Suppressor macrophage treated with lipopolysaccharide for 1 hour (primary cell): Measurements from ENCODE around the gene ASB15.
"Not testable (repeated sequence)": the region's sequence is repeated elsewhere in the genome, so short reads cannot be mapped to it uniquely, and the experiment has no call there.

ENCODE experiments used
- DNase-seq, 3 donors: peaks; one replicate each; pipeline ENCODE4 v3.0.0-alpha.2; 2020 to 2022

The ASB15 gene

DNA sequence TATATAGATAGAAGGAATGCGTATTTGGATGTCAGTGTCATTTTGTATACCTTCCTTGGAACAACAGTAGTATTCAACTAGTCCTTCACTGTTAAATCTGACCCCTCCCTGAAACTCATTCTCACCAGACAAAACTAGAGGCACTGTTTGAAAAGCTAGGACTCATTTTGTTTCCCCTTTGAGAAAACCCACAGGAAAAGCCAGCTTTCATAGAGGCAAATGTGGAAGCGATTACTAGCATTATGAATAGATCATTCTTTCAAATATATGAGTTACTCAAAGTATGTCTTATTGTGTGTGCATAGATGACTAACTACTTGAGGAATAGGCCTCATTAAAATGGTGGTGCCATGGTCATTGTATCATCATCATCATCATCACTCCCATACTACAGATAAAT, 1.9 kb upstream of the ASB15 start:
- DNase-seq, result no peak

DNA sequence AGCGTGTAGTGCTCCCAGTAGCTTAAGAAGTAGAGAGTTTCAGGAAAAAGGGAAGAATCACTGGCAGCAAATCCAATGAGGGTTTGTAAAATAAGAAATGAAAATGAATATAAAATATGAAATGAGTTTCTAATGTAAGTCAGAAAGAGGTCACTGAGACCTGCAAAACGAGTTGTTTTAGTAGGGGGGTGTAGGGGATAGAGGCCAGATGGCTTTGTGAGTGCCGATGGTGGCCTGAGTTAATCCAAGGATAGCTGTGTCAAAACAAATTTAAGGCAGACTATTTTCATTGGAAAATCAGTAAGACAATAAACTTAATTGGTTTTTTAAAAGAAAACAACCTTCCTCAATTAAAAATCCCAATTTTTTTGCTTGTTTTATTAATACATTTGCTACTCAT, 745 bp upstream of the ASB15 start:
- no peak for DNase-seq

DNA sequence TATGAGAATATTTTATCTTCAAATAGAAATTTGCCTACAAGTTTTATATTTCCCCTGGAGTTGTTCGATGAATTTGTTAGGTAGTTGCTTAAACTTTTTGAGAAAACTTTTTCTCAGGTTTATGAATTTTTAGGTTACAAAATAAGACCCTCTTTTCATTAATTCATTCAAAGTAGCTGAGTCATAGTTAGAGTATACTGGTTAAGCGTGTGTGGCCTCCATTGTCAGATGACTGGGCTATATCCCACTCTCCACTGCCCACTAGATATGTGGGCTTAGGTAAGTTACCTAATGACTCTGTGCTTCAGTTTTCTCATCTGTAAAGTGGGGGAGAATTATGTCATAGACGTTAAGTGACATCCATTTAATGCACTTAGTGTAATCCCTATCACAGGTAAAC, 1.0 kb downstream of the ASB15 start:
- no peak for DNase-seq

DNA sequence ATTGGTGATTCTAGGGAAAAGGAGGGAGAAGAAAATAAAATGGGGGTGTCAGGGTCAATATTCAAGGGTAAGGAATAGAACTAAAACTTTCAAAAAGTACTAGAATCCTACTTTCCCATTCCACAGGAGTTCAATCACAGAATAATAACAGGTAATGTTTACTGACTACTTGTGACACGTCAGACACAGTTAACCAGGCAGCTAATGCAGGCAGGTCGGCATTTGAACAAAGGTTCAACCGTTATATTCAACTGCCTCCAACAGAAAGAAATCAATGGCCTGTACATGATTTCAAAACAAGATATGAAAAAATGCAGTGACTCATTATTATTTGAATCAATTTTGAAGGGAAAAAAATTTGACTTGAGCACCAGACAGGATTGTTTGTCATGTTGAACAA, 3.1 kb downstream of the ASB15 start:
- DNase-seq, result no peak

DNA sequence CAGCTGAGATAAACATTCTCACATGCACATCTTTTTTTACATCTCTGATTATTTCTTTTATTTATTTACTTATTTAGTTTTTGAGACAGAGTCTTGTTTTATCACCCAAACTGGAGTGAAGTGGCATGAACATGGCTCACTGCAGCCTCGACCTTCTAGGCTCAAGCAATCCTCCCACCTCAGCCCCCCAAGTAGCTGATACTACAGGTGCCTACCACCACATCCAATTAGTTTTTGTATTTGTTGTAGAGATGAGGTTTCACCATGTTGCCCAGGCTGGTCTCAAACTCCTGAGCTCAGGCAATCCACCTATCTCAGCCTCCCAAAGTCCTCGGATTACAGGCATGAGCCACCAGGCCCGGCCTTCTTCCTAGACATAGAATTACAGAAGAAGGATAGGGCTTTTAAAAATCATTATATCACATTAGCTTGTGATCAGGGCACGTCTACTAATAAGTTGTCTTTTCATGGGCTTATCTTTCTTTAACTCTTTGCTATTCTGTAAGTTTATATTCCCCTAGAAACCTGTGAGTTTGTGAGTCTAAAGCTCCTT, 5.9 kb downstream of the ASB15 start:
- DNase-seq, result no peak

DNA sequence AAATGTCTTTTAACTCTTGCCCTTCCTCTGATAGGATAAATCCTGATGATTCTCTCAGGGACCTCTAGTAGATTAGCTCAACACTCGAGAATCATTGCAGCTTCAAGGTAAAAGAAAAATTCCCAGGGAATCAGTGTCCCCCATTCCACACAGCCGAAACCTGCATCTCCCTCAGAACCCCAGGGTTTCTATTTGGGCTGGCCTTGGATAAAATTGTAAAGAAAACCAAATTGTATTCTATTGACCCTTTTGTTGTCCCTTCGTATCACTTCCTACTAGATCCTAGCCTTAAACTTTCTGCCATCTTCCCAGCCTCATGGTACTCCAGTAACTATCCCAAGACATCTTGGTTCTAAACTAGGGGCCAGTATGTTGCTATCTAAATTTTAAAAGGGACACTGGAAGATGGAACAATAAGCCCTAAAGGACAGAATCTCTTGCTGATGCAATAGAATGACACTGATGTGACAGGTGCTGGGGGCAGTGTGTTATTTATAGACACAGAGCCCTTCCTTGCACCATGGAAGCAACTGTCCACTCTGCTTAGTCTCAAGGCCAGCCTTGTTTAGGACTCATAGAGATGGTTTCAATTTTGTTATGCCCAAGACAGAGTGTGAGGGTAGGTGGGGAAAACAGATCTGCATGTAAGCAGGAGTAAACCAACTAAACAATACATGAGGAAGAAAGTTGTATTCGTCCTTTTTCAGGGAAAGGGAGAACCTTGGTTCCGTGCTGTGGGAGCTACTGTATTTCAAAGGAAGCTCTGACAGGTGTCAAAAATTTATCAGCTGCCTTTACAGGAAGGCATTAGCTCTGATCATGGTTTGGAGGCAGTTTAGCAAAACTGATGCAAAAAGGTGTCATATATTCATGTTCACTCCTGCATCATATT, 7.6 kb downstream of the ASB15 start:
- no peak for DNase-seq

DNA sequence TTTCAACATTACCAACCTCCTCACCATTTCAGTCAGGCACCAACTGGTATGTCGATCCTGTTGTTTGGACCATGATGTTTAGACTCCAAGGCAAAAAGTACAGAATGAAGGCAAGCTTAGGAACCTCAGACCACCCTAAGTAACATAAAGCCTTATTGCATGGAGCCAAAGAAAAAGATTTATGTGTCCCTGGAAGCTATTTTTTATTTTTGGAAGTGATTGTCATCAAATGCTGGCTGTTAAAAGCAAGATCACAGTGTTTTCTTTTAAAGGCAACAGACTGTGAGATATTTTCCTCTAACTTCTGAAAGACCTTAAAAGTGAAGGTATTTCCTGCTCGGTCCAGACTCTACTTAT, 8.2 kb downstream of the ASB15 start:
- no peak for DNase-seq

DNA sequence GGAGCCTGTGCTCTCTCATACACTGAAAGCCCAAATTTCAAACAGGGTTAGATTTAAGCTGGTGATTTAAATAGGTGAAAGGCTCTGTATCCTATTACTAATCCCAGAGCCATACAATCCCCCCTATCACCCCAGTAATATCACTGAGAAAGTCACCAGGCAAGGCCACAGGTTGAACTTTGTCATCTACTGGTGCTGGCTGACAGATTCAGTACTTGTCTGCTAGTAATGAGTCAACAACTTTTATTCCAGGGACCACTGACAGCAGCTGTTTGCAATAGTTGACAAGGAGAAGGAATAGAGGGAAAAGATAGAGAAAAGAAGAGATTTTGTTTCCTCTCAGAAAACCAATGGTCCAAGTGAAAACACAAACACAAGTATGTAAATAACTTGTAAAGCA, 10.4 kb downstream of the ASB15 start:
- no peak for DNase-seq

DNA sequence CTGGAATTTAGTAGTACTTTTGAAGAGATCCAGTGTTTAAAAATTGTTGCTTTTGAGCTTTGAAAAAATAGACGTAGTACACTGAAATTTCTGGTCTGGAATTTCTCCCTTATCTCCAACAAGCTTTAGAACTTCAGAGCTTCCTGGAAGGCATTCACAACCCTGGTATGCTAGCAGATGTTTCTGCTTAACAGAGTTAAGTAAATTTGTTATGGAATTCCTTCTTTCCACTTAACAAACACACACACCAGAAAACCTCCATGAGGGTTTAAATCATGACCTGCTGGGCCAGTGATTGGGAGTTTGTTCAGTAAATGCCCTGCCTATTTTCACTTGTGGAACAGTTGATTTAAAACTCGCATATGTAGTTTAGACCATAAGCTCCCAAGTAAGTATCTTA, 13.7 kb downstream of the ASB15 start:
- no peak for DNase-seq

DNA sequence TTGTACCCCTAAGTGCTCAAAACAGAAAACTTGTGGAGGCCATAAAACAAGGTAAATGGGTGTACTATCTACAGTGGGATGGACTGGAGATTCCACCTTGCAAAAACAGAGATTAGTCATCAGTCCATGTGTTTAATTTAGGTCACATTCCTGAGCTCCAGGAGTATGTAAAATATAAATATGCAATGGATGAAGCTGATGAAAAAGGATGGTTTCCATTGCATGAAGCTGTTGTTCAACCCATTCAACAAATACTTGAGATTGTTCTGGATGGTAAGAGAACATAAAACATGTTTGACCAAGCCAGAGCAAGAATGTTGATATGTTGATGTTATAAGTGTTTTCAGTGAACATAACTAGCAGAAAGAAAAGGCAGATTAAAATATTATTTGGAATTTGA, 14.6 kb downstream of the ASB15 start:
- DNase-seq, result no peak

DNA sequence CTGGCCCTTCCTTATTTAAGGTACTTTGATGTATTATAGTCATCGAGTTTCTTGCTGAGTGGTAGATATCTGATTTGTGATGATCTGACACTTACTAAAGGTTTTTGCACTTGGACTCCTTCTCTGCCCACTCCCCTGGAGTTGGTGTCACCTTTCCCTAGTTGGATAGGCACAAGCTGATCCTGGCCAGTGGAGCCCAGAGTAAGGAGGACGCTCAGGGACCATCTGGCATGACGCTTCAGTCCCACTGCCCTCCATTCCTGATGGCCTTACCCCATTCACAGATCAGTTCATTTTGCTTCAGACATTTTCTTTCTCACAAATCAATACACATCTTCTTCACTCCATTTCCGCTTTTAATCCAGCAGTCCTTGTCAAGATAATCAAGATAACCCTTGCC, 20.1 kb downstream of the ASB15 start:
- no peak for DNase-seq

DNA sequence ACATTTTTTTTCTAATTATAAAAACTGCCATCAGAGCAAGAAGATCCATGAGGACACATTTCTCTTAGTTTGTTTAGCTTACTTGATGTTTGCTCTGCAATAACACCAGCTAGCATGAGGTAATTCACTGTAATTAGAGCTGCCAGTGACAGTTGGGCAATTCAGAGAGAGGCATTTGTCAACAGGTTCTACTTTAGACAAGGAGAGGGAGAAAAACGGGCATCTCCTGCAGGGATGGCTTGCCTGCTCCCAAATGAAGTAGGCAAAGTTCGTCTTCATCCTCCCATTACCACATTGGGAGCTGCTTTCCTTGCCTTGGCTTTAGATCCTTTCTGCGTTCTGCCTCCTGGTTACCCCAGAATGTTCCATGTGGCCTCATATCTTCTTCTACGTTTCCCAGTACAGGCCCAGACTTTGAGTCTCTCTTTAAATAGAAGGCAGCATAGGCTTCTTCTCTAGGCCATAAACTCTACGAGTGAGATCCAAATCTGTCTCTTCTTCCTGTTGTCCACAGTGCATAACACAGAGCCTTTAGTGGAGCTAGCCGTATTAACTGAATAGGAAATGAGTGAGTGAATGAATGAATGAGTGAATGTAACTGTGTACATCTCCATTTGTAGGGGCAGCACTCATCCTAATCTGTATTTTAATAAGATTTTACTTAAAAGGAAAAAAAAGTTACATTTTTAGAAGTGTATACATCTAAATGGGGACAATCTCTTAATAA, 21.2 kb downstream of the ASB15 start:
- no peak for DNase-seq

DNA sequence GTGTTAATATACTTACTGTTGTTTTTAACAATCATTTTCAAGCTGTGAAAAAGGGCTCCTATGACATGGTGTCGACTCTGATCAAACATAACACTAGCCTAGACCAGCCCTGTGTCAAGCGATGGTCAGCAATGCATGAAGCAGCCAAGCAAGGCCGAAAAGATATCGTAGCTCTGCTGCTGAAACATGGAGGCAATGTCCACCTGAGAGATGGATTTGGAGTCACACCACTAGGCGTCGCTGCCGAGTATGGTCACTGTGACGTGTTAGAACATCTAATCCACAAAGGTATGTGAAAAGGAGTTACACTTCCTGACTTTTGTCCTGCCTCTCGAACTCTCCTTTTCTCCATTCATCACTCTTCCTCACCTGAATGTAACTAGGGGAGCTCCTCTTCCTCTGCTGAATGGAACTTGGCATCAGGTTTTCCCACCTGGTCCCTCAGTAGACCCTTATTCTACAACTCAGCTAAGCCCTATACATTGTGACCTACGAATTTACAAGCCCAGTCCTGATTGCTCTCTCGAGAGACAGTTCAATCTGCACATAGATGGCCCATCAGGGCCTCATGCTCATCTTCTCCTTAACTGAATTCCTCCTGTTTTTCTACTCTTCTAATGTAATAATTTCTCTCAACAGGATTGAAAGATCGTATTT, 23.0 kb downstream of the ASB15 start:
- peak; percentile 53 to 65 (median 56) for DNase-seq

DNA sequence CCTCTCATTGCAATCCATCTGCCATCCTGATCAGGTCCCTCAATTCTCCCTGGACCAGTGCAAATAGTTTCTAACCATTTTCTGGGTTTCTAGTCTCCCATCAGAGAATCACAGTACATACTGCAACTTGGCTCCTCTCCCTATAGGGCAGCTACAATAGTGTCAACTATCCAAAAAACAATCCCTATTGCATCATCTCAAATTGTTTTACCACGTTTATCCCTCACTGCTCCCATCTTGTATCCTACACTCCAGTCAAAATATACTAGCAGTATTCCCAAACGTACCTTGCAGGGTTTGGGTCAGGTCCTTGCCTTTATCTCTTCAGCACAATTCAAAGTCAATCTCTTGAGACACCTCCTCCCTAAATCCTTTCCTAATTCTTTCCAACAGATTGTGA, 23.6 kb downstream of the ASB15 start:
- no peak for DNase-seq

DNA sequence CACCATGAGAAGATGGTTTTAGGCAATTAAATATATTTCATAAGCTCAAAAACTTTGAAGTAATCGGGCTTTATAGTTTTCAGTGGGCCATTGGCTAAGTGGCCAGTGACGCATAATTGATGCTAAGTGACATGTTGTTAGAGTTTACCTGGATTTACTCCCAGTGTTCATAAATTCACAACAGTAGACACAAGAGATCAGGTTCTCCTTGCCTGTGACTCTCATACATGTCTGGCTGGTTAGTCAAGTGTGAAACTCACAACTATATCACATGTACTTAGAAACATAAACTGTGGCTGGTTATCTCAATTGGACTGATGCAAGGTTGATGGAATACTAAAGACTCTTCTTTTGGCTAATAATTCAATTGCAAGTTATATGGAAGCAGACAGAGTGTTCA, 26.2 kb downstream of the ASB15 start:
- DNase-seq, result no peak

DNA sequence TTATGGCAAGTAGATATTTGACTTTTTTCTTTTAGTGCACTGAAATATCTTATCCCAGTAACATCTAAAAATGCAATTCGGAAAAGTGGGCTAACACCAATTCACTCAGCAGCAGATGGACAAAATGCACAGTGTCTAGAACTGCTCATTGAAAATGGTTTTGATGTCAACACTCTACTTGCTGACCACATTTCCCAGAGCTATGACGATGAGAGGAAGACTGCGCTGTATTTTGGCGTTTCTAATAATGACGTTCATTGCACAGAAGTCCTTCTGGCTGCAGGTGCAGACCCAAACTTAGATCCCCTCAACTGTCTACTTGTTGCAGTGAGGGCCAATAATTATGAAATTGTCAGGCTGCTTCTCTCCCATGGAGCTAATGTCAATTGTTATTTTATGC, 27.2 kb downstream of the ASB15 start:
- DNase-seq, result no peak

DNA sequence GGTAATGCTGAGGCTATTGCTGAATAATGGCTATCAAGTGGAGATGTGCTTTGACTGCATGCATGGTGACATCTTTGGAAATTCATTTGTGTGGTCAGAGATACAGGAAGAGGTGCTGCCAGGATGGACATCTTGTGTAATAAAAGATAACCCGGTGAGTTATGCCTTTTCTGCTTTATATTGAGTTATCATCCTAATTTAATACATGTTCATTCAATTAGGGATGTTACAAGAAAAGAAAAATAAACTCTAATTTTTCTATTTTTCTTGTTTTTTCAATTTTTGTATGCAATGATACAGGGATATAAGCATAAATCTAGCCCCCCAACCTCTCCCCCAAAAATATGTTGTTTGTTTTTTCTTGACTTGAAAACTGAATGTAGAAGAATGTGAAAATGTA, 27.7 kb downstream of the ASB15 start:
- peak in 1 of 3 donors; percentile 1 for DNase-seq

DNA sequence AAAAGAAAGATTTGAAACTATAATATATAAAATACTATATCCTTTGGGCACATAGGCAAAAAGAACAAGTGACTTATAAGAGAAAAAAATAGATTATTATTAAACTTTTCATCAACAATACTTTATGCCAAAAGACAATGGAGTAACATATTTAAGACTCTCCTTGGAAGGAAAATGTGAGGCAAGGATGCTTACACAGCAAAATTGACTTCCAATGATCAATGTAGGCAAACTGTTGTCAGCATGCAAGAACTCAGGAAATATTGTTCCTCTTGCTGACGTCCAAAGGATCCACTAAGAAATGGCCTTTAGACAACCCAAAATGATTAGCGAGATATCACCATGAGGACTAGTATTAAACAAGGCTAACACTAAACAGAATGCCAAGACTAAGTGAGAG, 31.2 kb downstream of the ASB15 start:
- DNase-seq, result no peak

DNA sequence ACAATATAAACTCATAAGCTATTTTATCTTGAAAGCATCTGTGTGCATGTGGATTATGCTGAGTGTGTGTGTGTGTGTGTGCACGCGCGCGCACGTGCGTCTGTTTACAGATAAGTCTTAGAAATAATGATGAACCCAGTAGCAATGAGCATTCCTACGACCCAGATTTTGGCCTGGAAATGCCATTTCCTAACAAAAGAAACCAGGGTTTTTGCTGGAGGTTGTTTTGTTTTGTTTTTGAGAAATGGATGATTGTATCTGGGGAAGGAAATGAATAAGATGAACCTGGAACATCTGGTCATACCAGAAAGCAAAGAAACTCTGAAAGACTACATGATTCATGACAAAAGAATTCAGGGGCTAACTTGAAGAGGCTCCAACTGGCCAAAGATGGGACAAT, 31.9 kb downstream of the ASB15 start:
- no peak for DNase-seq

DNA sequence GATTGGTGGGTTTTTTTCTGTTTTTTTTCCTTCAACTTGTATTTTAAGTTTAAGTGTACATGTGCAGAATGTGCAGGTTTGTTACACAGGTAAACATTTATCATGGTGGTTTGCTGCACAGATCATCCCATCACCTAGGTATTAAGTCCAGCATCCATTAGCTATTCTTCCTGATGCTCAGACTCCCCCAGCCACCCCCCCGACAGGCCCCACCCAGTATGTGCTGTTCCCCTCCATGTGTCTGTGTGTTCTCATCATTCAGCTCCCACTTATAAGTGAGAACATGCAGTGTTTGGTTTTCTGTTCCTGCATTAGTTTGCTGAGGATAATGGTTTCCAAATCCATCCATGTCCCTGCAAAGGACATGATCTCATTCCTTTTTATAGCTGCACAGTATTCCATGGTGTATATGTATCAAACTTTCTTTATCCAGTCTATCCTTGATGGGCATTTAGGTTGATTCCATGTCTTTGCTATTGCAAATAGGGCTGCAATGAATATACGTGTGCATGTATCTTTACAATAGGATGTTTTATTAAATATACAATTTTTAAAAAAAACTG, 32.5 kb downstream of the ASB15 start:
- not testable (repeated sequence) for DNase-seq

DNA sequence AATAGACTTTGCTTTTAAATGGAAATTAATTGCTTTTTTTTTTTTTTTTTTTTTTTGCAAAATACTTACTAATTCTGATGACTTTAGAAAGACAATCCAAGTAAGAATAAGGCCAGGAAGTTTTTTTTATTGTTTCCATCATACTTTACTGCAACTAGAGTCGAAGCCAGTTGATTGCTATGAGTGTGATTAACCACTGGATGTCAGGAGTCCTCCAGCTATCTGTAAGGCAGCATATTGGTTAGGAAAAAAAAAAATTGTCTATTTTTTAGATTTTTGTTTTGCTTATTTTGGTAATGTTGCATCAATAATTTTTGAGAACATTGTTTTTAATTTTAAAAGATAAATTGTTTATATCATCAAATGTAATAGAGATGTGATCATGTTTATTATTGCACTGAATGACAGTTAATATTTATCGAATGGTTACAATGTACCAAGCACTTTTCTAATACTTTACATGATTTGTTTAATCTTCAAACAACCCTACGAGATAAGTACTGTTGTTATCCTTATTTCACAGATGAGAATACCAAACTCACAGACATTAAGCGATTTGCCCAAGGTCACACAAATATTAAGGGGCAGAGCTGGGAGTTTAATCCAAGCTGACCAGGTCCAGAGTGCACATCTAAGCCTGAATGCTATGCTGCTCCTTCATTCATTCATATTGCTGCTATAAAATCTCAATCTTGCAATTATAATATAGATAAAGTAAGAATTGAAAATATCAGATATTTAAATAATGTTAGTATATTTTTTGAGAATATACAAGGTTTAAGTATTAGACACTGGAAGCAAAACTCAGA, 34.1 kb downstream of the ASB15 start:
- DNase-seq, result peak; percentile 3 to 30 (median 13)

DNA sequence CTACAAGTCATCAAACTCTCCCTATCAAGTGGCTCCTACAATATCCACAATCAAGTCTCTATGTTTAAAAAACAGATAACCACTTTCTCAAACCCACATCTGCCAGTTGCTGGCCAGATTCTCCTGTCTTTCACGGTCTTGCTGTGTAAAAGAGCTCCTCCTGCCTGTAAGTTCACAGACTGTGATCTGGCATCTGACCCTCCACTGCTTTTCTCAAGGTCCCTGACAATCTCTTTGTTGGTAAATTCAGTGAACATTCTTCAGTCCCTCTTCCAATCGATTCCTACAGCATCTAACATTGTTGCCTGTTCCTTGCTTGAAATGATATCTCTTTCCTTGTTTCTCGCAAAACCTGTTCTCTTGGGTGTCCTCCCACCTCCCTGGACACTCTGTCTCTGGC, 35.6 kb downstream of the ASB15 start:
- DNase-seq, result no peak
